GM18517 (cell line): ENCODE measurements around the gene PROSER2.
A peak's percentile ranks its signal among the peaks of the same experiment; 100 is the strongest.

Source experiments
- ATAC-seq: cut with Tn5 transposase; IDR thresholded peaks from one replicate; pipeline ENCODE4 v1.9.1; 2021; ENCODE audit warnings: mild to moderate bottlenecking, moderate library complexity; ENCODE audit not compliant: unreplicated experiment

The PROSER2 gene

DNA sequence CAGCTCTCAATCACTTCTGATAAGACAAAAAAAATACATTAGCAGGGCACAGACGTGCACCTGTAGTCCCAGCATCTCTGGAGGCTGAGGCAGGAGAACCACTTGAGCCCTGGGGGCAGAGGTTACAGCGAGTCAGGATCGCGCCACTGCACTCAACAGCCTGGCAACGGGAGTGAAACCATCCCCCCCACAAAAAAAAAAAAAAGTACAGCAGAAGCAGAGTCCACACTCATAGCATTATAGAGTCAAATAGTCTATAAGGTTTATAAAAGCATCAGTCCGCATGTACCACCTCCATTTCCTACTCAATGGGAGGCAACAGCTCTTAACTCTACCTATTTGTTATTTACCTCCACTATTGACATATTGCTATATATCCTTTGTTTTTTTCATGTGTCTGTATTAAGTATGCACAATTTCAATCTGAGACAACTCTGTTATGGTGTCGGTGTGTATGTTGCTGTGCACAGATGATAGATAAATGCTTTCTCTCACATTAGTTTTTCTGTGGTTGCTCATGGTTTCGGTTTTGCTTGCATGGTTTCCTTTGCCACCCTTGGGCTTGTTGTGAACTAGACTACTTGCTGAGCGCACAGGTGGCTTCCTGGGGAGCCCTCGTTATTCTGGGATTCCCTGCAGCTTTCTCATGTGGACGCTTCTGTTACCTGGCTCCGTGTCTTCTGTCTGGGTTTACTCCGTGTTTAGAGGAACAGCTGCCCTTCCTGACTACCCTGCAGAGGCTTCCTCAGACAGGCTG, 40.4 kb downstream of the PROSER2 start:
- ATAC-seq, result peak; percentile 97

DNA sequence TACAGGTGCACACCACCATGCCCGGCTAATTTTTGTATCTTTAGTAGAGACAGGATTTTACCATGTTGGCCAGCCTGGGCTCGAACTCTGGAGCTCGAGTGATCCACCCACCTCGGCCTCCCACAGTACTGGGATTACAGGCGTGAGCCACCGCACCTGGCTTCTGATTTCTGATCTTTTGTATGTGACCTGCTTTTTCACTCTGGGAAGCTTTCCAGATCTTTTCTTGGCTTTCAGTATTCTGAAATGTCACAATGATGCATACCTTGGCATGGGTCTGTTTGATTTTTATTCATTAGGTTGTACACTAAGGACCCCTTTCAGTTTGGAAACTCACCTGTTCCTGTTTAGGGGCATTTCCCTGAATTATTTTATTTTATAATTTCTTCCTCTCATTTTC, 41.6 kb downstream of the PROSER2 start:
- no peak for ATAC-seq

DNA sequence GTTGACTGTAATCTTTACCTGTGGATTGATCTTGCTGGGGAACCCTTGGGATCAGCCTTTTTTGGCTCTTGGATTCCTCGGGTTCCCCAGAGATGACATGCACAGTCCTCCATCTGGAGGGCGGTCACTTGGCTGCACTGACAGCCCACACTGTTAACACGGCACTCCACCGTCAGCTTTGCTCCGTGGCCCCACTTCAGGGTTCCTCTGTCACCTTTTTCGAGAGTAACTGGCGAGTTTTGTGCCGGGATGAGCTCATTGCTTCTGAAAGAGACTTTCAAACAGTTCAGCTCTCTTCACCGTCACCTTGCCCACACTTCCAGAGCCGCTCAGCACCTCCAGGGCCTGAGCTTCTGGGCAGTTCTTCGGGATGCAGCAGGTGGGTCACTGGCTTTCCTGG, 42.4 kb downstream of the PROSER2 start:
- no peak for ATAC-seq

DNA sequence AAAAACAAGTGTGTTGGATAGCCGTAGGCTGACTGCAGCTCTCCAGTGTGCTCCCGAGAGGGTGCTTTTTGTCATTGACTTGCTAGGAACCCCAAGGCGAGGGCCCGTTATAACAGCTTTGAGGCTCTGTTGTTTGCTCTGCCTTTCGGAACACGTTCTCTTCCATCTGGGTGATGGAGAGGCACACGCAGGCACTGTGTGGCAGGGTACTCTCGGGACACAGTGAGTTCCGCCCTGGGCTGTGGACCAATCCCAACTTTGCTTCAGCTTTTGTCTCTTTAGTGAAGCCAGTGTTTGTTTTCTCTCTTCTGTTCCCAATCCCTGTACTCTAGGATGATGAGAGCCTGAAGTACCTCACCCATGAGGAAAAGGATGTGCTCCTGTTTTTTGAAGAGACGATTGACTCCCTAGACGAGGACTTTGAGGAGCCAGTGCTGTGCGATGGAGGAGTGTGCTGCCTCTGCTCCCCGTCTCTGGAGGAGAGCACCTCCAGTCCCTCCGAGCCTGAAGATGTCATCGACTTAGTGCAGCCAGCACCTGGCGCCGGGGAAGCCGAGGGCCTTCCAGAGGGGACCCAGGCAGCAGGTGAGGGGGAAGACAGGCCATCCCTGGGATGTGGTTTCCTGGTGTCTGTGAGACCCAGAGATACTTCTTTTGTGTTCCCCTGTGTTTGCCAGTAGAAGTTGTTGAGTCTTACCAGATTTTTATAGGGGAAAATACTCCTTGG, 43.2 kb downstream of the PROSER2 start:
- ATAC-seq, result no peak

DNA sequence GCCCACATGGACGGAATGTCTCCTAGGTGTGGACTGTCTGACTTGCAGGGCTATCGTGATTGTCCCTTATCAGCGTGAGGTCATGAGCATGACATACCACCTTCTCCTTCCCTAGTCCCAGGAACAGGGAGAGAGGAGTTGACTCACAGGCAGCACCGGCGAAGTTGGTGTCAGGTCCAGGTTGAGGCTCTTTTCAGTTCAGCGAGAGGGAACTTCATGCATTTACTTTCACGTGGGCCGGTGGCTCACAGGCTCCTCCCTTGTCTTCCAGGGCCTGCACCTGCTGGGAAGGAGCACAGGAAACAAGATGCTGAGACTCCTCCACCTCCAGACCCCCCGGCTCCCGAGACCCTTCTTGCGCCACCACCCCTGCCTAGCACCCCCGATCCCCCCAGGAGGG, 46.1 kb downstream of the PROSER2 start:
- no peak for ATAC-seq

DNA sequence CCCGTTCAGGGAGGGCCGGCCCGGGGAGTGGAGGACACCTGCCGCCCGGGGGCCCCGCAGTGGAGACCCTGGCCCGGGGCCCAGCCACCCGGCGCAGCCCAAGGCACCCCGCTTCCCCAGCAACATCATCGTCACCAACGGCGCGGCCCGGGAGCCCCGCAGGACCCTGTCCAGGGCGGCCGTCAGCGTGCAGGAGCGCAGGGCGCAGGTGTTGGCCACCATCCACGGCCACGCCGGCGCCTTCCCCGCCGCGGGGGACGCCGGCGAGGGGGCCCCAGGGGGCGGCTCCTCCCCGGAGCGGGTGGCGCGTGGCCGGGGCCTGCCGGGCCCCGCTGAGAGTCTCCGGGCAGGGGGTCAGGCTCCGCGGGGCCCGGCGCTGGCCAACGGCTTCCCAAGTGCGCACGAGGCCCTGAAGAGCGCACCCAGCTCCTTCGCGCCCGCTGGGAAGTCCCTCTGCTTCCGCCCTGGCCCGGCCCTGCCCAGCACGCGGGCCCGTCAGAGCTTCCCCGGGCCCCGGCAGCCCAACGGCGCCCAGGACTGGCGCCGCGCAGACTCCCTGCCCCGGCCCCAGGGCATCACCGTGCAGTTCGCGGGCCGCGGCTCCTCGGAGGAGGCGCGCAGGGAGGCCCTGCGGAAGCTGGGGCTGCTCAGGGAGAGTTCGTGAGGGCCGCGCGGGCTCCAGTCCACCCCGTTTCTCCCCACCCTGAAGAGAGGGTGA, 46.7 kb downstream of the PROSER2 start:
- no peak for ATAC-seq

DNA sequence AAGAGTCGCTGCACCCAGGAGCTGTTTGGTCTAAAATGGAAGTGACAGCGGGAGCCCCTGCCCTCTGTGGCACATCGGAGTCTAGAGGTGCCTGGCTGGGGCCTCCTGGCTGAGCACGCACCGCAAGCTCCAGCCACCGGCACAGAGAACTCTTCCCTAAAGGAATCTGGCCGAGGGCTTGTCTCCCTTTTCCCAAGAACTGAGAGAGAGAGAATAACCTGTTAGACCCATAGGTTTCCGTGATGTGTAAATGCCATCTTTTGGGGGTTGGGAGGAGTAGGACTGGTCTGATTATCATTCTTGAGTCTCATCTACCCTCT, 47.3 kb downstream of the PROSER2 start:
- ATAC-seq, result no peak

DNA sequence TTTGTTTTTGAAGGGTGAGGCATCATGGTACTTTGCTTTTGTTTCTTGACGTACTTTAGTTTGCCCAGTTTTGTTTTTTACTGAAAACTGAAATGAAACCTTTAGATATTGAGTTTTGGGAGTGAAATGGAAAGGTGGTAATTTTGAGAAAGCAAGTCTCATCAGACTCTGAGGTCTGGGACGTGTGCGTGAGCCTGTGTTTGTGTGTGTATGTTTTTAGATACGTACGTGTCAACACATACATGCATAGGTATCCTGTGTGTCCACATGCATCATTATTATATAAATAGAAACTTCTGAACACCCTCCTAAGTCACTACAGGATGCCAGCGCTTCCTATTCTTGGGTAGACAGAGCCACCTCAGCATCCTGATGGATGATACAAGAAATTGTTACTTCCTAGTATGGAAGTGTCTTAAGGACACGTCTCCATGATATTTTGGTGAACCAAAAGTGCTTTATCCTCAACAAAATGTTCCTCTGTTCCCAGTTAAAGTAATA, 47.8 kb downstream of the PROSER2 start:
- ATAC-seq, result no peak

DNA sequence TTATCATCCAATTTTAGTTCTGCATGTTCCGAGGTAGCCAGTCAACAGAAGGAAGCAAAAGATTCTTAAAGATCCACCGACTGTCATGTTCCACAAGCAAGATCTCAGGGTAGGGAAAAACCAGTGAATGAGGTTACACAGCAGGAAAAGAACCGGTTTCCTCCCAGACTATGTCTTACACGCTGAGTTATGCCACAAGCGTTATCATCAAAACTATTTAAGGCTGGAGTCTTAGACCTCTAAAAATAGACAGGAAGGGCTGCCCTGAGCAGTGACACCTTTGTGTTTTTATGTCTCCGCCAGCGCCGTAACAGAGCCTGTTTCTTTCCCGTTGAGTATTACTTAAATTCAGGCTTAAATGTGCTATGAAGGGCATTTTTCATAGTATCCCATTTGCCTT, 48.3 kb downstream of the PROSER2 start:
- ATAC-seq, result no peak

DNA sequence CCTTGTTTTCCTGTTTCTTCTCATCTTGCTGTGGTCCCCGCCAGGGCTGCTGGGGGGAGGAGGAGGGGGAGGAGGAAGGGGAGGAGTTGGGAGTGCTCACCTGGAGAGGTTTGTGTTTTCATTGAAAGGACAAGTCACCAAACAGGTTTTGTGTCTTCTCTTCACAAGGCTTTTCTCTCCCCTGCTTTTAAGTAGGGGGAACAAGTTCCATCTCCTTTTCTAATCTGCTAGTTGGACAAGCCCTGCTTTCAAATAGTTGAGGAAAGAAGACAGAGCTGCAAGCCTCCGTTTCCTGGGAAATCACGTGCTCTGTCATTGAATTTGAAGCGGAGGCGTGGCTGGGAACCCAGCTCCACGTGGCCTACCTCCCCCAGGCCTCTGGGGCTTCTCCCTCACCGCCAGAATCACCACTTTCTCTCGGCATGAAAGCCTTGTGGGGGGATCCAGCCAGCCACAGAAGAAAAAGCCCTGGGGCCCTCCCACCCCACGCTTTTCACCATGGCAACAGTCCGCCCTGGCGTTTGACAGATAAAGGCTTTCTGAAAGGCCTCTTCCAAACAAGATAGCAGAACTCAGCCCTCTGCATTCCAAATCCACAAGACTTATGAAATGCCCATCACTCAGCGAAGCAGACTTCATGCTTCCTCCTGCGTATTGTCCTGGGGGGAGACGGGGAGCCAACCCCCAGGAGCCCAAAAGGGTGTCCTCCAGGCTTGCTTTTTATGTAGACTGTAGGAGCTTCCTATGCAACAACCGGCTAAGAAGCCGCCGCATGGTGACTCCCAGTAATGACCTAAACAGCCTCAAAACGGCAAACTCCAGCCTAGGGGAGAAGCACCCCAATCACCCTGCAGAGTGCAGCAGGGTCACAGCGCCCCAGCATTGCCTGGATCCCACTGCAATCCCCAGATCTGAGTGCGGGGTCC, 51.7 kb downstream of the PROSER2 start:
- ATAC-seq, result no peak

DNA sequence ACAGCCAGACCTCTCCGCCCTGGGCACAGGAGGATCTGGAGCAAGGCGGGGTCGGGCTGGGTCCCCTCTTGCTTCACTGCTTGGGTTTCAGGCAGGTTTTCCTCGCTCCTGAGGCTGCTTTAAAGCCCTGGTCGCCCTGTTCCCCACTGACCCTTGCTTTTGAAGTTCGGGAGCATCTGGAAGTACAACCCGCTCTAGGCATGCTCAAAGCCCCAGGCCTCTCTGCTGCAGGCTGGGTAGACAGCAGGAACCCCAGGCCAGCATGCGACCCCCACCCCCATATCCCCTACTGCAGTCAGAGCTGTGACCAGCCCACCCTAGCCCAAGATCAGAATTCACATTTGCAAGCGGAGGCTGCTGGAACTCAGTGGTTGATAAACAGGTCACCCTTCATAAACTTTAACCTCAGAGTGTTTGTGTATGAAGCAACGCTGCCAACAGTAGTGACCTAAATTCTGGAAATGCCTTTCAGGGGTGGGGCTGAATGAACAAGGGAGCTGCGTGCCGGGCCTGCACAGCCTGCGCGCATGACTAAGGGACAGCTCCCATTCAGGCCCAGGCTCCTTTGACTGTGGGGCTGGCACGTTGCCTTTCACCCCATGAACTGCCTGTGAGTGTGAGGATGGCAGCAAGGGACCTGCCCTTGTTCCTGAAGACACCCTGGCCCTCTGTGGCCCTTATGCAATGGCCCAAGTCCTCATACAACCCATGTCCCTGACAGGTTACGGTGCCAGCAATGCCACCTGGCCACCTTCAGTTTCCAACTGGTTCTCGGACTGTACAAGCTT, 52.5 kb downstream of the PROSER2 start:
- ATAC-seq, result no peak

DNA sequence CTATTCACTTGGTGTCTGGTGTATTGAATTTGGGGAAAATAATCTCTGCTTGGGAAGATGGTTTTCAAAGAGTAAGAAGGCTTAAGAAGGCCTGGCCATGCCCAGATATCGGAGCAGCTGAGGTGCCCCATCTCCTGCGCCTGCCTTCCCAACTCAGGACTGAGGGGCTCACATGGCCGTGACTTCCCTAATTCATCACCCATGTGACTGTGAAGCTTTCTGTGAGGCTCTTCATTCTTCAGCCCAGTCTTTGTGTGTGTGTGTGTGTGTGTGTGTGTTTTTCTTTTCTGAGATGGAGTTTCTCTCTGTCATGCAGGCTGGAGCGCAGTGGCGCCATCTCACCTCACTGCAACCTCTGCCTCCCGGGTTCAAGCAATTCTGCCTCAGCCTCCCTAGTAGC, 53.2 kb downstream of the PROSER2 start:
- no peak for ATAC-seq

DNA sequence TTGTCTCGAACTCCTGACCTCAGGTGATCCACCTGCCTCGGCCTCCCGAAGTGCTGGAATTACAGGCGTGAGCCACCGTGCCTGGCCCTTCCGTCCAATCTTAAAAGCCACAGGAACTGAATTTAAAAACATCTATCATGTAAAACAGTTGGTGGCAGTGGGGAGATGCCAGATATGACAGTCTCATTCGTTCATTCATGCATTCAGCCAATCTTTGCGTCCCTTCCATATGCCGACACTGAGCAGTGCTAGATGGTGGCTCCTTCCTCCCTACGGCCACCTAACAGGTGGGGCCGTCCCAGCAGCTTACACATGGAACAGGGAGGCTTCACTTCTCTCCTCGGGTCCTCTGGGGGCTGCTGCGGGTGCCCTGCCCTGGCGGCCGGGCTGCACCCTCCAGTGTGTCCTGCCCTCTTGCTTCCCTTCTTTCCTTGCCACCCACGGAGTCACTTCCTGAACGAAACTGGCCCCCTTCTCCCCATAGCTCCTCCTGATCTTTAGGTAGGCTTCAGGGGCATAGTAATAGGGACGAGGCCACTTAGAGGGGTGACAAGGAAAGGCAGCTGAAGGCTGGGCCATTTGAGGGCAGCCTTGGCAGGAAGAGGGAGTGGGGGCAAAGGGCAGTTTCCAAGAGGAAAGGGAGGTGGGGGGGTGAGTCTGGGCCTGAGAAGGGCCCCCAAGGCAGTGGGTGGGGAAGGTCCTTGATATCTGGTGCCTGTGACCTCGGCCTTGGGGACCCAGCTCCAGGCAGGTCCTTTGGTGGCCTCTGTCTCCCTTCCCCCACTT, 53.8 kb downstream of the PROSER2 start:
- ATAC-seq, result no peak

DNA sequence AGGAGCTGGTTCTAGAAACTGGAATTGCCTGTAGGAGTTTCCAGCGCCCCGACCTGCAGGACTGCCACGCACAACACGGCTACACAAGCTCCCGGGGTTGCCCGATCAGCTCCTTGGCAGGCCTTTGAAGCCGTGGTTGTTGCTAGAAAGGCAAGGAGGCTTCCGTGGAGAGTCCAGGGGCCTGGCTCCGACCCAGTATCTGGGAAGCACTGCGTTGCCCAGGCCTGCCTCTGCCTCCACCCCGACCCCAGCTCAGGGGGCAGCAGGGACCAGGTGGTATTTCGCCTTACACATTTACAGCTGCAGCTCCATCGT, 54.4 kb downstream of the PROSER2 start:
- ATAC-seq, result no peak

DNA sequence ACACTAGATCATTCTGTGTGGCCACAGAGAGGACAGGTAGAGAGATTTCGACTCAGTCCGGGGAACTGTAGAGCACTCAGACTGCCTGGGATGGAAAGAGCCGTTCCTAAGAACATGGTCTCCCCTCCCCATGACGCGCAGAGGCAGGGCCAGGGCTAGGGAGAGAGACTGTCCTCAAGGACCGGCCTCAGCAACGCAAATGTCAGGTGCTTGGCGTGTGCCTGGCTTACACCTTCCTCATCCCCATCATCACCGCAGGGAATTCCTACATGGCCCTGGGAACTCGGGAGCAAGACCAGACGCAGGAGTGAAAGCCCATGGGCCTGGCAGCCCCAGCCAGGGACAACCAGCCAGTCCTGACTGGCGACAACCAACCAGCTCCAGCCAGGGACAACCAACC, 55.6 kb downstream of the PROSER2 start:
- ATAC-seq, result no peak

DNA sequence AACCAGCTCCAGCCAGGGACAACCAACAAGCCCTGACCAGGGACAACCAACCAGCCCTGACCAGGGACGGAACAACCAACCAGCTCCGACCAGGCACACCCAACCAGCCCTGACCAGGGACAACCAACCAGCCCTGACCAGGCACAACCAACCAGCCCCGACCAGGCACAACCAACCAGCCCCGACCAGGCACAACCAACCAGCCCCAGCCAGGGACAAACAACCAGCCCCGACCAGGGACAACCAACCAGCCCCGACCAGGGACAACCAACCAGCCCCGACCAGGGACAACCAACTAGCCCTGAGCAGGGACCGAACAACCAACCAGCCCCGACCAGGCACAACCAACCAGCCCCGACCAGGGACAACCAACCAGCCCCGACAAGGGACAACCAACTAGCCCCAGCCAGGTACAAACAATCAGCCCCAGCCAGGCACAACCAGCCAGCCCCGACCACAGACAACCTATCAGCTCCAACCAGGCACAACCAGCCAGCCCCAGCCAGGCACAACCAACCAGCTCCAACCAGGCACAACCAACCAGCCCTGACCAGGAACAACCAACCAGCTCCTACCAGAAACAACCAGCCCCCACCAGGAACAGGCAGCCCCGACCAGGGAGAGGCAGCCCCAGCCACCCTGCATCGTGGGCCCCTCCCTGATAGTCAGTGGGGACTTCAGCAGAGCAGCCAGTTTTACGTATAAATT, 56.4 kb downstream of the PROSER2 start:
- no peak for ATAC-seq

DNA sequence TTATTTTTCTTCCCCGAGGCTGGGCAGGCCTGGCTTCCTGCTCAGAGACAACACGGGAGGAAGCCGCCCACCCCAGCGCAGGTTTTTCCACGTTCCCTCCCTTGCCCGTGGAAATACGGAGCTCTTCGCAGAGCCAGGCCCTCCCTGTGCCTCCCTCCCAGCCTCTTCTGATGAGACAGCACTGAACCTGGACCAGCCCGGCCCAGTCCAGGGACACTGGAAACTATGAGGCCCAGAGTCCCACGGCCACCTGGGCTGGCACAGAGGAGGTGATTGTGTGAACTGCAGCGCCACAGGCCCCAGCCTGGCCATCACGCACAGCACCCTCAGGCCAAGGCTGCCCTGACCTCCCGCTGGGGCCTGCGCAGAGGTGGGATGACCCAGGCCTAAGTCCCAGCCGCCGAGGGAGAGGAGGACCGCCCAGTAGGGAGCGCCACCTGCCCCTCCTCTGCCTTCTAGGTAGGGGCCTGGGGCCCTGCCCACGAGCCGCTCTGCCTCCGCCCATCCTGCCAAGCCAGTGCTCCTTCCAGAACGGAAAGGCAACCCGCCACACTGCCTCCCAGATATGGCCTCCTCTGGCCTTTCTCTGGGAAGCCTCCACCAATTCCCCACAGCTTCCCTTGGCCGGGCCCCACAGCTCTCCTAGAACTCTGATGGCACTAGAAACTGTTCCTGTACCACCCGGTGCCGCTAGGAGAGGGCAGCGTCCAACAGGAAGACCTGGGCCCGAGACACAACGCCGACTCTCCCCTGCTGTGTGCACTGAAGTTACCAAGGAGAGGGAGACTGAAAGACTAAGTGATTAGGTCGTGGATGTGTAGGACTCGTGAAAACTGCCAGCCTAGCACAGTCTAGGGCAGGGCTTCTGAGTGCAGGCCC, 57.2 kb downstream of the PROSER2 start:
- no peak for ATAC-seq

DNA sequence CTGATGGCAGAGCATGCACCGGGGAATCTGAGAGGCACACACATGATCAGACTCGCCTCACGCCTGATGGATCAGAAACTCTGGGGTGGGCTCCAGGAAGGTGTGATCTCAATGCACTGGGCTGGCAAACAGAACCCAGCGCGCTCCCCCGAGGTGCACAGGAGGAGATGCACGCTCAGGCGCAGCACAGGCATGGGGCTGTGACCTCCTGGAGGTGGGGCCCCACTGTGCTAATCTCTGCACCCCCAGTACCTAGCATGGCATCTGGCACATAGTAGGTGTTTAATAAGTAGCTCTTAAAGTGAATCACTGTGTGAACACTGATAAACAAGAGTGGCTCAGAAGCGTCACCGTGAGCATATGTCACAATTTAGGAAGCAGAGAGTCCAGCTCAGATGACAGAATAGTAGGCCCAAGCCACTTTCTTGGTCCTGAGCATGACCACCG, 57.9 kb downstream of the PROSER2 start:
- no peak for ATAC-seq
